HepG2 (cell line): ENCODE results near the gene S100A11. TPM values are rescaled to one million over a fixed set of nuclear protein-coding genes. Genes with fewer than 3 reads are reported as not detected.

Experiments used
- ERF ChIP-seq: IDR thresholded peaks from 2 replicates; pipeline ENCODE4 v1.6.1; 2018; ENCODE audit warnings: missing biosample characterization, missing genetic modification reagents
- JARID2 ChIP-seq: sonication (generic); formaldehyde crosslinking; IDR thresholded peaks from 2 replicates; pipeline ENCODE4 v1.8.1; 2023; ENCODE audit warnings: missing genetic modification reagents, inconsistent platforms; ENCODE audit not compliant: insufficient replicate concordance
- MXD4 ChIP-seq: IDR thresholded peaks from 2 replicates; pipeline ENCODE4 v1.6.1; 2016; ENCODE audit warnings: mild to moderate bottlenecking, missing biosample characterization, missing genetic modification reagents
- NCOR1 ChIP-seq: fragments of 200-600 bp; sonication (generic); IDR thresholded peaks from 2 replicates; pipeline ENCODE4 v1.7.0; 2017; ENCODE audit warnings: antibody characterized with exemption, low read length, borderline replicate concordance
- PHF20 ChIP-seq: sonication (generic); formaldehyde crosslinking; IDR thresholded peaks from 2 replicates; pipeline ENCODE4 v1.5.0; 2020; ENCODE audit warnings: mild to moderate bottlenecking, missing genetic modification reagents
- SALL1 ChIP-seq: sonication (generic); formaldehyde crosslinking; IDR thresholded peaks from 2 replicates; pipeline ENCODE4 v1.8.0; 2022; ENCODE audit warnings: mild to moderate bottlenecking, missing genetic modification reagents
- ZFY ChIP-seq: sonication (generic); formaldehyde crosslinking; IDR thresholded peaks from 2 replicates; pipeline ENCODE4 v1.4.0; 2020; ENCODE audit warnings: missing genetic modification reagents
- ZNF292 ChIP-seq: sonication (generic); formaldehyde crosslinking; IDR thresholded peaks from 2 replicates; pipeline ENCODE4 v1.8.1; 2022; ENCODE audit warnings: mild to moderate bottlenecking, low read depth, missing genetic modification reagents, borderline replicate concordance
- ZNF335 ChIP-seq: sonication (generic); formaldehyde crosslinking; IDR thresholded peaks from 2 replicates; pipeline ENCODE4 v1.4.0; 2020; ENCODE audit warnings: missing genetic modification reagents
- ZNF350 ChIP-seq: sonication (generic); formaldehyde crosslinking; IDR thresholded peaks from 2 replicates; pipeline ENCODE4 v1.4.0; 2020; ENCODE audit warnings: mild to moderate bottlenecking, low read depth, missing genetic modification reagents, borderline replicate concordance
- ZNF550 ChIP-seq: sonication (generic); formaldehyde crosslinking; IDR thresholded peaks from 2 replicates; pipeline ENCODE4 v1.4.0; 2020; ENCODE audit warnings: mild to moderate bottlenecking, missing genetic modification reagents, borderline replicate concordance
- ZNF564 ChIP-seq: sonication (generic); formaldehyde crosslinking; IDR thresholded peaks from 2 replicates; pipeline ENCODE4 v1.8.1; 2023; ENCODE audit warnings: mild to moderate bottlenecking, missing genetic modification reagents
- polyA plus RNA-seq, 8 experiments: library from polyadenylated mRNA; depleted of rRNA in 3 of 8; stranded (reverse) in 7 of 8; unstranded in 1 of 8; fragments of >200 nt; fragmentation: Illumina TruSeq in 4 of 8; extraction: Trizol in 4 of 8; gene quantifications; 2 replicates each; pipeline versions ENCODE4 v1.2.1 to v1.2.3, GENCODE V29; 2011 to 2016; ENCODE audit warnings: low read depth in 4 of 8, missing spikeins in 1 of 8, mixed read lengths in 1 of 8; ENCODE audit not compliant: insufficient read depth in 1 of 8
- total RNA-seq, 5 experiments: library from RNA; depleted of rRNA; stranded (reverse); fragments of >200 nt; fragmentation: Illumina TruSeq; extraction: Trizol; gene quantifications; 2 replicates each; pipeline ENCODE4 v1.2.3, GENCODE V29; 2016; ENCODE audit warnings: low read depth in 1 of 5
- TF ChIP-seq, protein P1 (sequence below): sonication (generic); IDR thresholded peaks from 2 replicates; pipeline ENCODE4 v1.6.1; 2016; ENCODE audit warnings: low read depth, borderline replicate concordance
- TF ChIP-seq, protein P2 (sequence below): sonication (generic); formaldehyde crosslinking; conservative IDR thresholded peaks from 2 replicates; pipeline ENCODE4 v1.8.0; 2022; ENCODE audit warnings: missing genetic modification reagents
- TF ChIP-seq, protein P3 (sequence below): sonication (generic); formaldehyde crosslinking; IDR thresholded peaks from 2 replicates; pipeline ENCODE4 v1.8.0; 2022; ENCODE audit warnings: mild to moderate bottlenecking, missing genetic modification reagents
- TF ChIP-seq, protein P4 (sequence below): IDR thresholded peaks from 2 replicates; pipeline ENCODE4 v1.6.1; 2018; ENCODE audit warnings: missing genetic modification reagents
- TF ChIP-seq, protein P5 (sequence below): sonication (generic); formaldehyde crosslinking; IDR thresholded peaks from 2 replicates; pipeline ENCODE4 v1.4.0; 2020; ENCODE audit warnings: missing genetic modification reagents, borderline replicate concordance

S100A11 gene
- total and polyA plus RNA-seq, 2 of the 13 experiments (the other 11 are each of a cell fraction or from before 2014, with no cell fraction given): 6.6 to 34.4 TPM

DNA sequence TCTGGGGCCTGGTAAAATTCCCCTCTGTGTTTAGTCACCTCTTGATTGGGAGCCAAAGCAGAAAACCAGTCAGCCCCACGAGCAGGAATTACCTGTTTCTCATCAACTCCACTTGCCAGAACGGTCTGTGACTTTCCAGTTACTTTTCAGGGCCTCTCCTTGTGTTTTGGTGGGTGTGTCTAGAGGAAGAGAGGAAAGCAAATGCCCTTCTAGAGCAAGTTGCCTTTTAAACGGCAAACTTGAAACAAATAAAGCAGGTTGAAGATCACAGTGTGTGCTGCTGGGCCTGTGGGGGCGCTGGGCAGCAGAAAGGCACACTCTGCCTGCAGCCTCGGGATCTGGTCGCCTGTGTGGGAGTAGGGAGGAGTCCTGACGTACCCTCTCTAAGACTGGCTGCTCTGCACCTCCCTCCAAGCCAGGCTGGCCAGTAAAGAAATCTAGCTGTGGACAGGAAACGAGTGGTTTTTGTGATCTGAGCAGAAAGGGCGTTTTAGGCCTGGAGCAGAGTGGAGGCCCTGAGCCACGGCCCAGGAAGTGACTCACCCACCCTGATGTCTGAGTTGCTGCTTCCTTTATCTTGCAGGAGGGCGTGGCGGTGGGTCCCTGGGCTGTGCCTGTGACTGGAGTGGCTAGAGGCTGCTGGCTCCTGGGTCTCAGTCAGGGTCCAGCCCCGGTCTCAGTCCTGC, 11.1 kb upstream of the S100A11 start (continued):
- no peak for TF ChIP-seq JARID2 (CRISPR knock-in tag)
- TF ChIP-seq, protein P1, sequence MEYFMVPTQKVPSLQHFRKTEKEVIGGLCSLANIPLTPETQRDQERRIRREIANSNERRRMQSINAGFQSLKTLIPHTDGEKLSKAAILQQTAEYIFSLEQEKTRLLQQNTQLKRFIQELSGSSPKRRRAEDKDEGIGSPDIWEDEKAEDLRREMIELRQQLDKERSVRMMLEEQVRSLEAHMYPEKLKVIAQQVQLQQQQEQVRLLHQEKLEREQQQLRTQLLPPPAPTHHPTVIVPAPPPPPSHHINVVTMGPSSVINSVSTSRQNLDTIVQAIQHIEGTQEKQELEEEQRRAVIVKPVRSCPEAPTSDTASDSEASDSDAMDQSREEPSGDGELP: peak; percentile 6; the same call in 1 of the 2 replicates
- peak; percentile 69 for TF ChIP-seq PHF20
- 0 out of 2 replicates have a peak, but pooled peaks have one; percentile 18 for TF ChIP-seq MXD4 (CRISPR knock-in tag)
- no peak; the same call in 1 of the 2 replicates for TF ChIP-seq ZNF335 (CRISPR knock-in tag)
- TF ChIP-seq, protein P2, sequence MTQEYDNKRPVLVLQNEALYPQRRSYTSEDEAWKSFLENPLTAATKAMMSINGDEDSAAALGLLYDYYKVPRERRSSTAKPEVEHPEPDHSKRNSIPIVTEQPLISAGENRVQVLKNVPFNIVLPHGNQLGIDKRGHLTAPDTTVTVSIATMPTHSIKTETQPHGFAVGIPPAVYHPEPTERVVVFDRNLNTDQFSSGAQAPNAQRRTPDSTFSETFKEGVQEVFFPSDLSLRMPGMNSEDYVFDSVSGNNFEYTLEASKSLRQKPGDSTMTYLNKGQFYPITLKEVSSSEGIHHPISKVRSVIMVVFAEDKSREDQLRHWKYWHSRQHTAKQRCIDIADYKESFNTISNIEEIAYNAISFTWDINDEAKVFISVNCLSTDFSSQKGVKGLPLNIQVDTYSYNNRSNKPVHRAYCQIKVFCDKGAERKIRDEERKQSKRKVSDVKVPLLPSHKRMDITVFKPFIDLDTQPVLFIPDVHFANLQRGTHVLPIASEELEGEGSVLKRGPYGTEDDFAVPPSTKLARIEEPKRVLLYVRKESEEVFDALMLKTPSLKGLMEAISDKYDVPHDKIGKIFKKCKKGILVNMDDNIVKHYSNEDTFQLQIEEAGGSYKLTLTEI (CRISPR knock-in tag): no peak
- TF ChIP-seq, protein P3, sequence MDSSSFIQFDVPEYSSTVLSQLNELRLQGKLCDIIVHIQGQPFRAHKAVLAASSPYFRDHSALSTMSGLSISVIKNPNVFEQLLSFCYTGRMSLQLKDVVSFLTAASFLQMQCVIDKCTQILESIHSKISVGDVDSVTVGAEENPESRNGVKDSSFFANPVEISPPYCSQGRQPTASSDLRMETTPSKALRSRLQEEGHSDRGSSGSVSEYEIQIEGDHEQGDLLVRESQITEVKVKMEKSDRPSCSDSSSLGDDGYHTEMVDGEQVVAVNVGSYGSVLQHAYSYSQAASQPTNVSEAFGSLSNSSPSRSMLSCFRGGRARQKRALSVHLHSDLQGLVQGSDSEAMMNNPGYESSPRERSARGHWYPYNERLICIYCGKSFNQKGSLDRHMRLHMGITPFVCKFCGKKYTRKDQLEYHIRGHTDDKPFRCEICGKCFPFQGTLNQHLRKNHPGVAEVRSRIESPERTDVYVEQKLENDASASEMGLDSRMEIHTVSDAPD: peak; percentile 53
- TF ChIP-seq, protein P4, sequence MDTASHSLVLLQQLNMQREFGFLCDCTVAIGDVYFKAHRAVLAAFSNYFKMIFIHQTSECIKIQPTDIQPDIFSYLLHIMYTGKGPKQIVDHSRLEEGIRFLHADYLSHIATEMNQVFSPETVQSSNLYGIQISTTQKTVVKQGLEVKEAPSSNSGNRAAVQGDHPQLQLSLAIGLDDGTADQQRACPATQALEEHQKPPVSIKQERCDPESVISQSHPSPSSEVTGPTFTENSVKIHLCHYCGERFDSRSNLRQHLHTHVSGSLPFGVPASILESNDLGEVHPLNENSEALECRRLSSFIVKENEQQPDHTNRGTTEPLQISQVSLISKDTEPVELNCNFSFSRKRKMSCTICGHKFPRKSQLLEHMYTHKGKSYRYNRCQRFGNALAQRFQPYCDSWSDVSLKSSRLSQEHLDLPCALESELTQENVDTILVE (CRISPR knock-in tag): 0 out of 2 replicates have a peak, but pooled peaks have one; percentile 58
- TF ChIP-seq ZFY (CRISPR knock-in tag): peak; percentile 91
- no peak for TF ChIP-seq ZNF550 (CRISPR knock-in tag)
- TF ChIP-seq, protein P5, sequence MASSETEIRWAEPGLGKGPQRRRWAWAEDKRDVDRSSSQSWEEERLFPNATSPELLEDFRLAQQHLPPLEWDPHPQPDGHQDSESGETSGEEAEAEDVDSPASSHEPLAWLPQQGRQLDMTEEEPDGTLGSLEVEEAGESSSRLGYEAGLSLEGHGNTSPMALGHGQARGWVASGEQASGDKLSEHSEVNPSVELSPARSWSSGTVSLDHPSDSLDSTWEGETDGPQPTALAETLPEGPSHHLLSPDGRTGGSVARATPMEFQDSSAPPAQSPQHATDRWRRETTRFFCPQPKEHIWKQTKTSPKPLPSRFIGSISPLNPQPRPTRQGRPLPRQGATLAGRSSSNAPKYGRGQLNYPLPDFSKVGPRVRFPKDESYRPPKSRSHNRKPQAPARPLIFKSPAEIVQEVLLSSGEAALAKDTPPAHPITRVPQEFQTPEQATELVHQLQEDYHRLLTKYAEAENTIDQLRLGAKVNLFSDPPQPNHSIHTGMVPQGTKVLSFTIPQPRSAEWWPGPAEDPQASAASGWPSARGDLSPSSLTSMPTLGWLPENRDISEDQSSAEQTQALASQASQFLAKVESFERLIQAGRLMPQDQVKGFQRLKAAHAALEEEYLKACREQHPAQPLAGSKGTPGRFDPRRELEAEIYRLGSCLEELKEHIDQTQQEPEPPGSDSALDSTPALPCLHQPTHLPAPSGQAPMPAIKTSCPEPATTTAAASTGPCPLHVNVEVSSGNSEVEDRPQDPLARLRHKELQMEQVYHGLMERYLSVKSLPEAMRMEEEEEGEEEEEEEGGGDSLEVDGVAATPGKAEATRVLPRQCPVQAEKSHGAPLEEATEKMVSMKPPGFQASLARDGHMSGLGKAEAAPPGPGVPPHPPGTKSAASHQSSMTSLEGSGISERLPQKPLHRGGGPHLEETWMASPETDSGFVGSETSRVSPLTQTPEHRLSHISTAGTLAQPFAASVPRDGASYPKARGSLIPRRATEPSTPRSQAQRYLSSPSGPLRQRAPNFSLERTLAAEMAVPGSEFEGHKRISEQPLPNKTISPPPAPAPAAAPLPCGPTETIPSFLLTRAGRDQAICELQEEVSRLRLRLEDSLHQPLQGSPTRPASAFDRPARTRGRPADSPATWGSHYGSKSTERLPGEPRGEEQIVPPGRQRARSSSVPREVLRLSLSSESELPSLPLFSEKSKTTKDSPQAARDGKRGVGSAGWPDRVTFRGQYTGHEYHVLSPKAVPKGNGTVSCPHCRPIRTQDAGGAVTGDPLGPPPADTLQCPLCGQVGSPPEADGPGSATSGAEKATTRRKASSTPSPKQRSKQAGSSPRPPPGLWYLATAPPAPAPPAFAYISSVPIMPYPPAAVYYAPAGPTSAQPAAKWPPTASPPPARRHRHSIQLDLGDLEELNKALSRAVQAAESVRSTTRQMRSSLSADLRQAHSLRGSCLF (CRISPR knock-in tag): no peak
- TF ChIP-seq NCOR1: no peak
- TF ChIP-seq SALL1 (CRISPR knock-in tag): peak; percentile 69
- TF ChIP-seq ZNF564 (CRISPR knock-in tag): no peak
- peak; percentile 49; the same call in 1 of the 2 replicates for TF ChIP-seq ZNF350
- peak; percentile 39; the same call in 1 of the 2 replicates for TF ChIP-seq ERF (CRISPR knock-in tag)
- TF ChIP-seq ZNF292: peak; percentile 90
